Hepatocyte (in vitro differentiated cells): ENCODE results near the gene ACVR1. TPM values are rescaled to one million over a fixed set of nuclear protein-coding genes. Genes with fewer than 3 reads are reported as not detected.

Experiments used
- DNase-seq: peaks from one replicate; pipeline ENCODE4 v3.0.0-alpha.2; 2016; ENCODE audit warnings: low spot score
- H2AFZ ChIP-seq: fragments of 200-600 bp; sonication (generic); 2 replicates; pipeline ENCODE4 v1.6.0; 2016; ENCODE audit warnings: antibody characterized with exemption, mild to moderate bottlenecking
- H3K27ac ChIP-seq: fragments of 200-600 bp; sonication (generic); 2 replicates; pipeline ENCODE4 v1.5.1; 2016; ENCODE audit warnings: mild to moderate bottlenecking
- H3K27me3 ChIP-seq: fragments of 200-600 bp; sonication (generic); 2 replicates; pipeline ENCODE4 v1.6.1; 2016
- H3K36me3 ChIP-seq: fragments of 200-600 bp; sonication (generic); replicated peaks from 2 replicates; pipeline ENCODE4 v1.5.1; 2016; ENCODE audit warnings: low read depth; ENCODE audit not compliant: insufficient read depth
- H3K4me1 ChIP-seq: fragments of 200-600 bp; sonication (generic); 2 replicates; pipeline ENCODE4 v1.5.1; 2016; ENCODE audit warnings: mild to moderate bottlenecking, moderate library complexity; ENCODE audit not compliant: insufficient read depth
- H3K4me2 ChIP-seq: fragments of 200-600 bp; sonication (generic); 2 replicates; pipeline ENCODE4 v1.6.0; 2016
- H3K4me3 ChIP-seq: fragments of 200-600 bp; sonication (generic); 2 replicates; pipeline ENCODE4 v1.5.1; 2016; ENCODE audit warnings: mild to moderate bottlenecking
- H3K79me2 ChIP-seq: fragments of 200-600 bp; sonication (generic); 2 replicates; pipeline ENCODE4 v1.6.0; 2017; ENCODE audit warnings: mild to moderate bottlenecking
- H3K9me2 ChIP-seq: fragments of 200-600 bp; sonication (generic); replicated peaks from 2 replicates; pipeline ENCODE4 v1.6.0; 2017; ENCODE audit warnings: mild to moderate bottlenecking; ENCODE audit not compliant: insufficient read depth
- H3K9me3 ChIP-seq: fragments of 200-600 bp; sonication (generic); 2 replicates; pipeline ENCODE4 v1.5.1; 2016; ENCODE audit warnings: low read depth, mild to moderate bottlenecking
- H4K20me1 ChIP-seq: fragments of 200-600 bp; sonication (generic); 2 replicates; pipeline ENCODE4 v1.6.0; 2016; ENCODE audit warnings: mild to moderate bottlenecking; ENCODE audit not compliant: insufficient read depth, poor library complexity, severe bottlenecking
- CTCF ChIP-seq: fragments of 200-600 bp; sonication (generic); IDR thresholded peaks from 2 replicates; pipeline ENCODE4 v1.5.1; 2016; ENCODE audit warnings: antibody characterized with exemption, mild to moderate bottlenecking; ENCODE audit not compliant: poor library complexity
- EZH2 ChIP-seq: fragments of 200-600 bp; sonication (generic); IDR thresholded peaks from 2 replicates; pipeline ENCODE4 v1.6.1; 2016; ENCODE audit warnings: antibody characterized with exemption, mild to moderate bottlenecking, borderline replicate concordance
- EZH2phosphoT487 ChIP-seq: fragments of 200-600 bp; sonication (generic); IDR thresholded peaks from one replicate; pipeline ENCODE4 v1.6.1; 2018; ENCODE audit warnings: antibody characterized with exemption, mild to moderate bottlenecking, low read depth, moderate library complexity; ENCODE audit not compliant: unreplicated experiment, severe bottlenecking
- WGBS: methylation state at CpG from one replicate; pipeline ENCODE4 v1.1.6; 2016; ENCODE audit warnings: low lambda C conversion rate; ENCODE audit errors: missing lambda C conversion rate; 5-methylcytosine and 5-hydroxymethylcytosine counted together
- polyA plus RNA-seq: library from polyadenylated mRNA; unstranded; fragments of >200 nt; fragmentation: Nextera tagmentation; extraction: Ambion mirVana; gene quantifications from 2 replicates; pipeline ENCODE4 v1.2.1, GENCODE V29; 2016
- total RNA-seq: library from RNA; depleted of rRNA; stranded (reverse); fragments of >200 nt; gene quantifications from 2 replicates; pipeline ENCODE4 v1.2.3, GENCODE V29; 2014

The ACVR1 gene
- total RNA-seq, result 19.1 and 19.6 TPM in 2 replicates
- 16.9 and 20.1 TPM in 2 replicates for polyA plus RNA-seq

- TF ChIP-seq EZH2, result no peak
- Histone ChIP-seq H3K27ac (peak within 1 kb of the TSS; percentile 98), H3K4me1 (peaks cover 18% of the 10 kb centered on the region), H2AFZ (peak within 1 kb of the TSS; percentile 60), H3K9me2 (no peaks in the 10 kb centered on the region), H3K79me2 (peaks cover 37% of the 10 kb centered on the region), H3K36me3 (no peaks in the 10 kb centered on the region), H3K9me3 (no peaks in the 10 kb centered on the region), H3K27me3 (no peaks in the 10 kb centered on the region), H3K4me2 (peak within 1 kb of the TSS; percentile 84), H4K20me1 (peaks cover 22% of the 10 kb centered on the region), H3K4me3 (peak within 1 kb of the TSS; percentile 75)
- WGBS, result 1% methylated on average over 17 of the region's 85 CpGs
- DNase-seq, result peak; percentile 98
Observed at GRCh38 chr2:157876066-157876785, at the start of gene ACVR1. Gene ACVR1, minus strand, starts transcription at chr2:157876330. Its CDS starts 76,837 bp downstream, at chr2:157799493.

- H2AFZ ChIP-seq, result no peak overlapping the region
- H4K20me1 ChIP-seq, result no peaks in the 10 kb centered on the region
- H3K27me3 ChIP-seq, result no peaks in the 10 kb centered on the region
- H3K9me3 ChIP-seq, result no peaks in the 10 kb centered on the region
- H3K9me2 ChIP-seq, result no peaks in the 10 kb centered on the region
- no peak overlapping the region for H3K4me3 ChIP-seq
- H3K79me2 ChIP-seq, result no peaks in the 10 kb centered on the region
- no peak overlapping the region for H3K27ac ChIP-seq
- H3K4me2 ChIP-seq, result no peak overlapping the region
- no peaks in the 10 kb centered on the region for H3K36me3 ChIP-seq
- no peak for DNase-seq
- 87% methylated on average over 3 of the region's 3 CpGs for WGBS
- TF ChIP-seq EZH2phosphoT487 (no peak), EZH2 (no peak), CTCF (no peak)
- H3K4me1 ChIP-seq, result no peaks in the 10 kb centered on the region
Observed at GRCh38 chr2:157925071-157925470, 48.9 kb upstream of the ACVR1 start.

- Histone ChIP-seq H4K20me1 (no peaks in the 10 kb centered on the region), H2AFZ (no peak overlapping the region), H3K27ac (no peak overlapping the region), H3K9me3 (no peaks in the 10 kb centered on the region), H3K27me3 (no peaks in the 10 kb centered on the region), H3K79me2 (no peaks in the 10 kb centered on the region), H3K9me2 (no peaks in the 10 kb centered on the region), H3K4me3 (no peak overlapping the region), H3K4me1 (no peaks in the 10 kb centered on the region), H3K36me3 (no peaks in the 10 kb centered on the region), H3K4me2 (no peak overlapping the region)
- no peak for DNase-seq
- 70% methylated on average over 5 of the region's 5 CpGs for WGBS
- no peak for TF ChIP-seq EZH2phosphoT487
- no peak for TF ChIP-seq CTCF
- no peak for TF ChIP-seq EZH2
Observed at GRCh38 chr2:157923598-157924217, 47.6 kb upstream of the ACVR1 start.

GRCh38 chr2:157922815-157923214 is 46.7 kb upstream of the ACVR1 start:
- Histone ChIP-seq H3K79me2 (no peaks in the 10 kb centered on the region), H3K9me3 (no peaks in the 10 kb centered on the region), H3K4me3 (no peak overlapping the region), H3K27ac (no peak overlapping the region), H3K36me3 (no peaks in the 10 kb centered on the region), H3K4me1 (no peaks in the 10 kb centered on the region), H3K9me2 (no peaks in the 10 kb centered on the region), H3K4me2 (no peak overlapping the region), H4K20me1 (no peaks in the 10 kb centered on the region), H2AFZ (no peak overlapping the region), H3K27me3 (no peaks in the 10 kb centered on the region)
- WGBS, result 97% methylated on average over 1 of the region's 1 CpG
- DNase-seq, result no peak
- TF ChIP-seq EZH2 (no peak), CTCF (no peak), EZH2phosphoT487 (no peak)
